Activated CD8-positive, alpha-beta T cell treated with anti-CD3 and anti-CD28 coated beads for 36 hours (primary cell): ENCODE data around the gene PCGF3. TPM values are rescaled to one million over a fixed set of nuclear protein-coding genes. Genes with fewer than 3 reads are reported as not detected.
A peak's percentile ranks its signal among the peaks of the same experiment; 100 is the strongest.

Experiments
- ATAC-seq: fragments of 200-7000 bp; cut with Tn5 transposase; one replicate; pipeline ENCODE4 v1.10.0; 2021; ENCODE audit warnings: mild to moderate bottlenecking, moderate library complexity
- CTCF ChIA-PET: fragments of 350-600 bp; sonication (Branson Sonifier 250); formaldehyde crosslinking; loops from one replicate; lab custom pipeline; 2021; ENCODE audit warnings: antibody characterized with exemption; lab: Charles Lee
- POLR2A ChIA-PET: fragments of 350-600 bp; sonication (Branson Sonifier 250); formaldehyde crosslinking; loops from one replicate; lab custom pipeline; 2021; ENCODE audit warnings: antibody characterized with exemption; lab: Charles Lee
- DNase-seq: peaks from one replicate; pipeline ENCODE4 v3.0.0-alpha.2; 2020
- H3K27ac Mint-ChIP-seq: one replicate; pipeline ENCODE4 v1.8.0; 2021; ENCODE audit warnings: mild to moderate bottlenecking, mixed read lengths
- H3K27me3 Mint-ChIP-seq: one replicate; pipeline ENCODE4 v1.8.0; 2021; ENCODE audit warnings: mixed read lengths
- H3K36me3 Mint-ChIP-seq: one replicate; pipeline ENCODE4 v1.8.0; 2021; ENCODE audit warnings: low read depth, mixed read lengths
- H3K4me1 Mint-ChIP-seq: one replicate; pipeline ENCODE4 v1.8.0; 2021; ENCODE audit warnings: low read depth, mixed read lengths
- H3K4me3 Mint-ChIP-seq: one replicate; pipeline ENCODE4 v1.8.0; 2021; ENCODE audit warnings: mild to moderate bottlenecking, moderate library complexity, mixed read lengths
- H3K9me3 Mint-ChIP-seq: one replicate; pipeline ENCODE4 v1.8.0; 2021; ENCODE audit warnings: mixed read lengths
- intact Hi-C: fragments of 100-400 bp; cut with micrococcal nuclease; formaldehyde crosslinking; loops from one replicate; pipeline ENCODE4 v1.10.0; 2022
- total RNA-seq, 2 experiments: library from RNA; stranded (reverse); gene quantifications; one replicate each; pipeline ENCODE4 v1.2.3, GENCODE V29; 2021
- TF ChIP-seq, protein P1 (sequence below): fragments of 200-600 bp; IDR thresholded peaks from one replicate; pipeline ENCODE4 v1.8.0; 2022; ENCODE audit warnings: antibody characterized with exemption, mild to moderate bottlenecking

The PCGF3 gene
- total RNA-seq, 2 experiments from 2014 or later = 23.9 to 25.6 TPM

DNA sequence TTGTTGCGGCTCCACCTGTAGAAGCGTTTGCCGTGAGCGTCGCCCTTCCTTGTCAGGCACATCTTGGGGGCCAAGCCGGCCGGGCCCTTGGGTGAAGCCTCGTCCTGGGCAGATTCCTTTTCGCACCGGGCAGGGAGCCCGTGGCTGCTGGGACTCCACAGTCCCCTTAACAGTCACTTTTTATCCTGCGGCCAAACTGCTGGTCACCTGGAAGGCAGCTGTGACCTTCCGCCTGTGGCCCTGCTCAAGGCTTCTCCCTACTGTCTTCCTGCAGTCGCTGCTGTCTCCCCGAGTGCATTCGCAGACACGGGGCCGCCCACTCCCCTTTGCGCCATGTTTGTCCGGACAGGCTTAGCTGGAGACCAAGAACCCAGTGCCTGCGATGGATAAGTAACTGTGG lies 55.0 kb downstream of the PCGF3 start:
- no peak overlapping the region for H3K4me3 Mint-ChIP-seq
- H3K9me3 Mint-ChIP-seq = no peaks in the 10 kb centered on the region
- peaks cover 35% of the 10 kb centered on the region for H3K36me3 Mint-ChIP-seq
- no peaks in the 10 kb centered on the region for H3K27me3 Mint-ChIP-seq
- POLR2A ChIA-PET = interaction anchor here (0.8 kb wide), 1 partner anchor 158 kb away, joined by 3 read pairs; no protein-coding TSS in a partner anchor
- CTCF ChIA-PET = no interaction called here
- ATAC-seq (no peak), DNase-seq (no peak)
- peaks cover 13% of the 10 kb centered on the region for H3K4me1 Mint-ChIP-seq
- intact Hi-C loops = no loop called here
- H3K27ac Mint-ChIP-seq = no peak overlapping the region
- TF ChIP-seq, protein P1, sequence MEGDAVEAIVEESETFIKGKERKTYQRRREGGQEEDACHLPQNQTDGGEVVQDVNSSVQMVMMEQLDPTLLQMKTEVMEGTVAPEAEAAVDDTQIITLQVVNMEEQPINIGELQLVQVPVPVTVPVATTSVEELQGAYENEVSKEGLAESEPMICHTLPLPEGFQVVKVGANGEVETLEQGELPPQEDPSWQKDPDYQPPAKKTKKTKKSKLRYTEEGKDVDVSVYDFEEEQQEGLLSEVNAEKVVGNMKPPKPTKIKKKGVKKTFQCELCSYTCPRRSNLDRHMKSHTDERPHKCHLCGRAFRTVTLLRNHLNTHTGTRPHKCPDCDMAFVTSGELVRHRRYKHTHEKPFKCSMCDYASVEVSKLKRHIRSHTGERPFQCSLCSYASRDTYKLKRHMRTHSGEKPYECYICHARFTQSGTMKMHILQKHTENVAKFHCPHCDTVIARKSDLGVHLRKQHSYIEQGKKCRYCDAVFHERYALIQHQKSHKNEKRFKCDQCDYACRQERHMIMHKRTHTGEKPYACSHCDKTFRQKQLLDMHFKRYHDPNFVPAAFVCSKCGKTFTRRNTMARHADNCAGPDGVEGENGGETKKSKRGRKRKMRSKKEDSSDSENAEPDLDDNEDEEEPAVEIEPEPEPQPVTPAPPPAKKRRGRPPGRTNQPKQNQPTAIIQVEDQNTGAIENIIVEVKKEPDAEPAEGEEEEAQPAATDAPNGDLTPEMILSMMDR = no peak

GRCh38 chr4:761086-761485 lies 55.5 kb downstream of the PCGF3 start:
- TF ChIP-seq, protein P1 = no peak
- intact Hi-C loops = no loop called here
- H3K4me1 Mint-ChIP-seq = peaks cover 15% of the 10 kb centered on the region
- no peak overlapping the region for H3K4me3 Mint-ChIP-seq
- H3K36me3 Mint-ChIP-seq = peaks cover 40% of the 10 kb centered on the region
- no peaks in the 10 kb centered on the region for H3K27me3 Mint-ChIP-seq
- no peak for ATAC-seq
- no peak overlapping the region for H3K27ac Mint-ChIP-seq
- POLR2A ChIA-PET = interaction anchor here (0.8 kb wide), 1 partner anchor 158 kb away, joined by 3 read pairs; no protein-coding TSS in a partner anchor
- no peaks in the 10 kb centered on the region for H3K9me3 Mint-ChIP-seq
- CTCF ChIA-PET = no interaction called here
- no peak for DNase-seq

DNA sequence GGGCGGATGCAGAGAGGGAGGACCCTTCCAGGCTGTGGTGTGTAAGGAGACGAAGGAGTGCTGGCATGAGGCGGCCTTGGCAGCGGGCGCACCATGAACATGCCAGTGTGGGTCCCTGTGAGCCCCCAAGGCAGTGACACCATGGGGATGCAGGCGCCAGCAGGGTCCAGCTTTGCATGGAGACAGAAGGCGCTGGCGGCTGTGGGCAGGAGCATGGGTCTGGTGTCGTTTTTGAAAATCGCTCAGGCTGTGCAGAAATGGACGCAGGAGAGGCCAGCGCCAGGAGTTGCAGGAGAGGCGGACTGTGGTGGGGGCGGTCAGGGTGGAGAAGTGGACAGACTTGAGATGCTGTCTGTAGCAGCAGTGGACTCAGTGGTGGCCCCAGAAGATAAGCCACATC lies 56.1 kb downstream of the PCGF3 start:
- intact Hi-C loops = no loop called here
- Mint-ChIP-seq H3K27me3 (no peaks in the 10 kb centered on the region), H3K4me1 (peaks cover 17% of the 10 kb centered on the region), H3K4me3 (no peak overlapping the region), H3K27ac (no peak overlapping the region), H3K36me3 (peaks cover 44% of the 10 kb centered on the region), H3K9me3 (no peaks in the 10 kb centered on the region)
- ATAC-seq = no peak
- no peak for DNase-seq
- POLR2A ChIA-PET = interaction anchor here (1.1 kb wide), 1 partner anchor 32 kb away, joined by 3 read pairs; no protein-coding TSS in a partner anchor
- TF ChIP-seq, protein P1 = no peak
- CTCF ChIA-PET = no interaction called here

DNA sequence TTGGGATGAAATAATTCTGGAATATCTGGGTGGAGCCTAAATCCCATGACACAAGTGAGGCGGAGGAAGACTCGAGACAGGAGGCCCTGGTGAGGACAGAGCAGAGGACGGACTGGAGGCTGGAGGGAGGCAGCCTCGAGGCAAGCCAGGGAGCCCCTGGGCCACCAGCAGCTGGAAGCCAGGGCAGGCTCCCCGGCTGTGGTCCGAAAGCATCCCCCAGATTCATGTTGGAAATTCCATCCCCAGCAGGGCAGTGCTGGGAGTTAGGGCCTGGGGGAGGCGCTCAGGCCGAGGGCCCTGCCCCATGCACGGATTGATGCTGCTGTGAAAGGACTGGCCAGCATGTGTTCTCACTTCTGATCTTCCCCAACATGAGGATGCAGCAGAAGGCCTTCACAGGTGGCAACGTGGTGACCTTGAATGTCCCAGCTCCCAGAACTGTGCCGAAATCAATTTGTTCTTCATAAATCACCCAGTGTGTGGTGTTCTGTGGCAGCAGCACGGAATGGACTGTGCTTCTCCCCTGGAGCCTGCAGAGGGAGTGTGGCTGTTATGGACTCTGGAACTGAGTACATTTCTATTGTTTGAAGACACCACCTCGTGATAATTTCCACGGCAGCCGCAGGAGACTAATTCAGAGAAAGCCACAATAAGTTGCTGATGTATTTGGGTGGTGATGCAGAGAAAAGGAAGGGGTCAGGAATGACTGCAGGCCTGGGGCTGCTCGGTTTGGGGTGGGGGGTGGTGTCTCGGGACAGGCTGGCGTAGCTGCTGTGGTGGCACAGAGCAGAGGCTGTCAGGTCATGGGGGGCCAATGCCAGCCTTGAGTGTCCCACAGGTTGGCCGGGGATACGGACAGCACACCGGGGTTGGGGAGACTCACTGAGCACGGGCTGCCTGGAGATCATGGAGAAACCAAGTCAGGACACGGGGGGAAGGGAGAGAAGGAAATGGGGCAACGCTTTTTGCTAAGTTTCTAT lies 56.9 kb downstream of the PCGF3 start:
- Mint-ChIP-seq H3K27me3 (no peaks in the 10 kb centered on the region), H3K27ac (no peak overlapping the region), H3K36me3 (peaks cover 52% of the 10 kb centered on the region), H3K4me3 (no peak overlapping the region), H3K9me3 (no peaks in the 10 kb centered on the region), H3K4me1 (peaks cover 18% of the 10 kb centered on the region)
- CTCF ChIA-PET = no interaction called here
- peak; percentile 38 for ATAC-seq
- DNase-seq = no peak
- POLR2A ChIA-PET = interaction anchor here (1.1 kb wide), 1 partner anchor 31 kb away, joined by 3 read pairs; no protein-coding TSS in a partner anchor
- TF ChIP-seq, protein P1 = no peak
- intact Hi-C loops = no loop called here

DNA sequence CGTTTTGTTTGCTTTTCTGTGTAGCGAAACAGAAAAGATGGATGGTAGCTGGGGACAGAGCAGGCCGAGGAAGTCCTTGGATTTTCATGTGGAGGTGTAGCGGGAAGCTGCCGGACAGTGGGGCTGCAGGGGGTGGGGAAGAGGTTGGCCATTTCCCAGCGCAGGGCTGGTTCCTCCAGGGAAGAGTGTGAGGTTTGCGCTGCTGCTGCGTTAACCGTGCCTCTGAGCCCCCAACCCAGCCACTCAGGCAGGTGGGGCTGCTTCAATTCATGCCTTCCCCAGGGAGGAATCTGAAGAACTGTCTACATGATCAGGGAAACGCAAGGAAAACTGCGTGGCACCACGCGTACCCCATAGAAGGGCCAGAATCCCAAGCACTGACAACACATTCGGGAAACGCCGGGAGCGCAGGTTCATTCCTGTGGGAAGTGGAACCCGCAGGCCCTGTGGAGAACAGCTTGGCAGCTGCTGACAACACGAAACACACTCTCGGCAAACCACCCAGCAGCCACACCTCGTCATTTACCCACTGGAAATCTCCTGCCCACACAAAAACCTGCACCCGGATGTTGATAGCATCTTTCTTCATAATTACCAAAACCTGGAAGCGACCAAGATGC lies 57.7 kb downstream of the PCGF3 start:
- TF ChIP-seq, protein P1 = no peak
- Mint-ChIP-seq H3K9me3 (no peaks in the 10 kb centered on the region), H3K27ac (no peak overlapping the region), H3K4me1 (peaks cover 18% of the 10 kb centered on the region), H3K4me3 (no peak overlapping the region), H3K36me3 (peaks cover 58% of the 10 kb centered on the region), H3K27me3 (no peaks in the 10 kb centered on the region)
- CTCF ChIA-PET = no interaction called here
- POLR2A ChIA-PET = no interaction called here
- ATAC-seq = no peak
- no peak for DNase-seq
- intact Hi-C loops = no loop called here
